ENCODE results near the gene RUNX2.
A peak's percentile ranks its signal among the peaks of the same experiment; 100 is the strongest.

The RUNX2 gene

GRCh38 chr6:45640081-45640491 is 312.0 kb downstream of the RUNX2 start:
- ATAC-seq = peak; percentile 41; the same call in 1 of the 3 replicates
- TF ChIP-seq ZNF70 (CRISPR knock-in tag; IDR thresholded peaks at IDR 0.05) (no peak), ZFP3 (CRISPR knock-in tag; IDR thresholded peaks at IDR 0.05) (no peak), BACH2 (CRISPR knock-in tag; IDR thresholded peaks at IDR 0.05; ENCODE audit: borderline replicate concordance) (no peak)
- TF ChIP-seq, protein P1, sequence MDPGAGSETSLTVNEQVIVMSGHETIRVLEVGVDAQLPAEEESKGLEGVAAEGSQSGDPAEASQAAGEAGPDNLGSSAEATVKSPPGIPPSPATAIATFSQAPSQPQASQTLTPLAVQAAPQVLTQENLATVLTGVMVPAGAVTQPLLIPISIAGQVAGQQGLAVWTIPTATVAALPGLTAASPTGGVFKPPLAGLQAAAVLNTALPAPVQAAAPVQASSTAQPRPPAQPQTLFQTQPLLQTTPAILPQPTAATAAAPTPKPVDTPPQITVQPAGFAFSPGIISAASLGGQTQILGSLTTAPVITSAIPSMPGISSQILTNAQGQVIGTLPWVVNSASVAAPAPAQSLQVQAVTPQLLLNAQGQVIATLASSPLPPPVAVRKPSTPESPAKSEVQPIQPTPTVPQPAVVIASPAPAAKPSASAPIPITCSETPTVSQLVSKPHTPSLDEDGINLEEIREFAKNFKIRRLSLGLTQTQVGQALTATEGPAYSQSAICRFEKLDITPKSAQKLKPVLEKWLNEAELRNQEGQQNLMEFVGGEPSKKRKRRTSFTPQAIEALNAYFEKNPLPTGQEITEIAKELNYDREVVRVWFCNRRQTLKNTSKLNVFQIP (CRISPR knock-in tag; IDR thresholded peaks at IDR 0.05; ENCODE audit: borderline replicate concordance, low read depth) = no peak

GRCh38 chr6:45640811-45641210 is 312.7 kb downstream of the RUNX2 start:
- TF ChIP-seq ZC3H10 (CRISPR knock-in tag; IDR thresholded peaks at IDR 0.05) = no peak
- TF ChIP-seq PPARA (CRISPR knock-in tag; IDR thresholded peaks at IDR 0.05; ENCODE audit: borderline replicate concordance) = no peak
- no peak for TF ChIP-seq ZNF8 (CRISPR knock-in tag; IDR thresholded peaks at IDR 0.05)
- TF ChIP-seq TCF4 (CRISPR knock-in tag; IDR thresholded peaks at IDR 0.05; ENCODE audit: borderline replicate concordance) = no peak
- no peak; the same call in 2 of the 3 replicates for ATAC-seq

GRCh38 chr6:45642331-45643125 is 314.4 kb downstream of the RUNX2 start:
- no peak for ATAC-seq
- TF ChIP-seq ZNF70 (CRISPR knock-in tag; IDR thresholded peaks at IDR 0.05) (no peak), SNAI2 (CRISPR knock-in tag; IDR thresholded peaks at IDR 0.05) (no peak), ESRRG (CRISPR knock-in tag; IDR thresholded peaks at IDR 0.05) (no peak), ZC3H10 (CRISPR knock-in tag; IDR thresholded peaks at IDR 0.05) (no peak), ISL1 (CRISPR knock-in tag; IDR thresholded peaks at IDR 0.05) (no peak), RARB (CRISPR knock-in tag; IDR thresholded peaks at IDR 0.05) (no peak), ARNTL (CRISPR knock-in tag; IDR thresholded peaks at IDR 0.05; ENCODE audit: borderline replicate concordance, low read depth) (no peak), PATZ1 (CRISPR knock-in tag; IDR thresholded peaks at IDR 0.05; ENCODE audit: borderline replicate concordance) (no peak), CSDC2 (CRISPR knock-in tag; IDR thresholded peaks at IDR 0.05) (no peak), OSR1 (CRISPR knock-in tag; IDR thresholded peaks at IDR 0.05) (no peak), TOX (CRISPR knock-in tag; IDR thresholded peaks at IDR 0.05; ENCODE audit: borderline replicate concordance) (no peak), ZFP3 (CRISPR knock-in tag; IDR thresholded peaks at IDR 0.05) (no peak), TCF4 (CRISPR knock-in tag; IDR thresholded peaks at IDR 0.05; ENCODE audit: borderline replicate concordance) (no peak), ZNF565 (CRISPR knock-in tag; conservative IDR thresholded peaks at IDR 0.05; ENCODE audit: low read depth) (no peak), BACH2 (CRISPR knock-in tag; IDR thresholded peaks at IDR 0.05; ENCODE audit: borderline replicate concordance) (no peak), GLIS3 (CRISPR knock-in tag; IDR thresholded peaks at IDR 0.05) (no peak)
- TF ChIP-seq, protein P2, sequence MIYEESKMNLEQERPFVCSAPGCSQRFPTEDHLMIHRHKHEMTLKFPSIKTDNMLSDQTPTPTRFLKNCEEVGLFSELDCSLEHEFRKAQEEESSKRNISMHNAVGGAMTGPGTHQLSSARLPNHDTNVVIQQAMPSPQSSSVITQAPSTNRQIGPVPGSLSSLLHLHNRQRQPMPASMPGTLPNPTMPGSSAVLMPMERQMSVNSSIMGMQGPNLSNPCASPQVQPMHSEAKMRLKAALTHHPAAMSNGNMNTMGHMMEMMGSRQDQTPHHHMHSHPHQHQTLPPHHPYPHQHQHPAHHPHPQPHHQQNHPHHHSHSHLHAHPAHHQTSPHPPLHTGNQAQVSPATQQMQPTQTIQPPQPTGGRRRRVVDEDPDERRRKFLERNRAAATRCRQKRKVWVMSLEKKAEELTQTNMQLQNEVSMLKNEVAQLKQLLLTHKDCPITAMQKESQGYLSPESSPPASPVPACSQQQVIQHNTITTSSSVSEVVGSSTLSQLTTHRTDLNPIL (CRISPR knock-in tag; IDR thresholded peaks at IDR 0.05; ENCODE audit: low read depth) = no peak
- TF ChIP-seq, protein P3, sequence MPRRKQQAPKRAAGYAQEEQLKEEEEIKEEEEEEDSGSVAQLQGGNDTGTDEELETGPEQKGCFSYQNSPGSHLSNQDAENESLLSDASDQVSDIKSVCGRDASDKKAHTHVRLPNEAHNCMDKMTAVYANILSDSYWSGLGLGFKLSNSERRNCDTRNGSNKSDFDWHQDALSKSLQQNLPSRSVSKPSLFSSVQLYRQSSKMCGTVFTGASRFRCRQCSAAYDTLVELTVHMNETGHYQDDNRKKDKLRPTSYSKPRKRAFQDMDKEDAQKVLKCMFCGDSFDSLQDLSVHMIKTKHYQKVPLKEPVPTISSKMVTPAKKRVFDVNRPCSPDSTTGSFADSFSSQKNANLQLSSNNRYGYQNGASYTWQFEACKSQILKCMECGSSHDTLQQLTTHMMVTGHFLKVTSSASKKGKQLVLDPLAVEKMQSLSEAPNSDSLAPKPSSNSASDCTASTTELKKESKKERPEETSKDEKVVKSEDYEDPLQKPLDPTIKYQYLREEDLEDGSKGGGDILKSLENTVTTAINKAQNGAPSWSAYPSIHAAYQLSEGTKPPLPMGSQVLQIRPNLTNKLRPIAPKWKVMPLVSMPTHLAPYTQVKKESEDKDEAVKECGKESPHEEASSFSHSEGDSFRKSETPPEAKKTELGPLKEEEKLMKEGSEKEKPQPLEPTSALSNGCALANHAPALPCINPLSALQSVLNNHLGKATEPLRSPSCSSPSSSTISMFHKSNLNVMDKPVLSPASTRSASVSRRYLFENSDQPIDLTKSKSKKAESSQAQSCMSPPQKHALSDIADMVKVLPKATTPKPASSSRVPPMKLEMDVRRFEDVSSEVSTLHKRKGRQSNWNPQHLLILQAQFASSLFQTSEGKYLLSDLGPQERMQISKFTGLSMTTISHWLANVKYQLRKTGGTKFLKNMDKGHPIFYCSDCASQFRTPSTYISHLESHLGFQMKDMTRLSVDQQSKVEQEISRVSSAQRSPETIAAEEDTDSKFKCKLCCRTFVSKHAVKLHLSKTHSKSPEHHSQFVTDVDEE (CRISPR knock-in tag; IDR thresholded peaks at IDR 0.05) = no peak

DNA sequence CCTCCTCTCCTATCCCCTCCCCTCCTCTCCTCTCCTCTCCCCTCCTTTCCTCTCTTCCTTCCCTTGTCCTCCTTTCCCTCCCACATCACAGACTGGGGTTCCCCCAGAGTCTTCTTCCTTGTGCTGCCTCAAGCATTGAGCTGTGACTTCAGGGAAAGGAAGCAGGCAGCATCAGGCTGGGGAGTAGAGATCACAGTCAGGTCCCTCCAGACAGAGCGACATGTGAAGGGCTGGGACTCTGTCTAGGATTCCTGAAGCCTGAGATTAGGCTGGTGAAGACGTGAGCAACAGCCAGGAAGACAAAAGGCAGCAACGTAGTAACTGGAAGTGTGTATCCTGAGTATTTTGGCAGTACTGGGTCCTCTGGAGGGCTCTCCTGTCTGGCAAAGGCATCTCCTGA is 315.0 kb downstream of the RUNX2 start:
- TF ChIP-seq CSRNP3 (CRISPR knock-in tag; IDR thresholded peaks at IDR 0.05) (no peak), ESRRG (CRISPR knock-in tag; IDR thresholded peaks at IDR 0.05) (no peak), SNAI2 (CRISPR knock-in tag; IDR thresholded peaks at IDR 0.05) (no peak), OSR1 (CRISPR knock-in tag; IDR thresholded peaks at IDR 0.05) (no peak), ZNF70 (CRISPR knock-in tag; IDR thresholded peaks at IDR 0.05) (no peak)
- TF ChIP-seq, protein P3 (CRISPR knock-in tag; IDR thresholded peaks at IDR 0.05) = no peak
- no peak for ATAC-seq
